GM12875 (cell line): Measurements from ENCODE around the gene TTLL9.

Source experiments
- H3K4me3 ChIP-seq: one replicate; pipeline ENCODE4 v1.5.1; 2011; ENCODE audit warnings: low read depth, low read length, control low read depth
- CTCF ChIP-seq: IDR thresholded peaks from 2 replicates; pipeline ENCODE4 v1.5.1; 2011; ENCODE audit warnings: low read depth, mild to moderate bottlenecking, control low read depth, inconsistent platforms, low read length, moderate library complexity, borderline replicate concordance; ENCODE audit not compliant: insufficient read depth

The TTLL9 gene

GRCh38 chr20:31951530-31952453, 81.4 kb downstream of the TTLL9 start, which contains the start of gene PDRG1:
PDRG1 (minus strand) TSS chr20:31952046; CDS start chr20:31951961, 85 bp downstream.
- peak; percentile 95 for TF ChIP-seq CTCF
- peak within 1 kb of the TSS; percentile 86 for H3K4me3 ChIP-seq

GRCh38 chr20:31953556-31954148, 83.2 kb downstream of the TTLL9 start:
- TF ChIP-seq CTCF: no peak

GRCh38 chr20:31954500-31954899, 84.1 kb downstream of the TTLL9 start:
- no peak for TF ChIP-seq CTCF
- H3K4me3 ChIP-seq: no peak overlapping the region

More at GRCh38 chr20:31953556-31954148, 83.2 kb downstream of the TTLL9 start:
- H3K4me3 ChIP-seq: no peak overlapping the region

- no peak overlapping the region for H3K4me3 ChIP-seq
- no peak for TF ChIP-seq CTCF
Observed at GRCh38 chr20:31956556-31957526, 86.4 kb downstream of the TTLL9 start.

GRCh38 chr20:31962761-31963160, 92.3 kb downstream of the TTLL9 start:
- no peak for TF ChIP-seq CTCF
- H3K4me3 ChIP-seq: no peak overlapping the region

GRCh38 chr20:31963889-31964288, 93.5 kb downstream of the TTLL9 start:
- TF ChIP-seq CTCF: no peak

More at GRCh38 chr20:31963889-31964288, 93.5 kb downstream of the TTLL9 start:
- H3K4me3 ChIP-seq: no peak overlapping the region
